HCT116 (cell line): Measurements from ENCODE around the gene SLC9B1. TPM values are rescaled to one million over a fixed set of nuclear protein-coding genes. Genes with fewer than 3 reads are reported as not detected.

Source experiments
- ATAC-seq: fragments of 200-7000 bp; cut with Tn5 transposase; 2 replicates; pipeline ENCODE4 v1.9.1; 2020; ENCODE audit warnings: mild to moderate bottlenecking, moderate library complexity
- BruUV-seq: library from RNA; stranded (reverse); fragments of 400-500 nt; replicated peaks from 2 replicates; lab custom pipeline; 2021; lab: Mats Ljungman, UMichigan
- CTCF ChIA-PET: fragments of 300-600 bp; sonication (Branson Sonifier 250); formaldehyde crosslinking; loops from one replicate; lab custom pipeline; 2021; ENCODE audit warnings: antibody characterized with exemption; lab: Charles Lee
- POLR2A ChIA-PET: fragments of 300-600, 350-600 bp; sonication (Branson Sonifier 250); formaldehyde crosslinking; loops from one replicate; lab custom pipeline; 2021; ENCODE audit warnings: antibody characterized with exemption; lab: Charles Lee
- RAD21 ChIA-PET, 2 experiments: fragments of 300-600 bp; sonication (Branson Sonifier 250); formaldehyde crosslinking; loops; one replicate each; lab custom pipeline; 2023; ENCODE audit warnings: low total read pairs in 2 of 2; ENCODE audit not compliant: uncharacterized antibody in 2 of 2, unreplicated experiment in 2 of 2, low non-redundant PET in 1 of 2; lab: Charles Lee
- DNase-seq: peaks from one replicate; pipeline ENCODE4 v3.0.0-alpha.2; 2010; ENCODE audit warnings: low read depth, low spot score
- H2AFZ ChIP-seq: fragments of 200-600 bp; shearing (Covaris generic), sonication (generic); 2 replicates; pipeline ENCODE4 v1.6.1; 2017; ENCODE audit warnings: low read depth, mixed run types, mixed read lengths, antibody characterized with exemption, low read length; ENCODE audit not compliant: poor library complexity, severe bottlenecking
- H3K27ac ChIP-seq: 2 replicates; pipeline ENCODE4 v1.5.1; 2012; ENCODE audit warnings: low read depth, low read length
- H3K27me3 ChIP-seq: fragments of 200-600 bp; sonication (generic); 2 replicates; pipeline ENCODE4 v1.6.1; 2016; ENCODE audit warnings: mixed run types, low read length, mixed read lengths; ENCODE audit not compliant: insufficient read depth
- H3K36me3 ChIP-seq, 2 experiments: fragments of 200-500 bp in 1 of 2; fragments of 200-600 bp in 1 of 2; sonication (Bioruptor generic) in 1 of 2; sonication (generic) in 1 of 2; 2 replicates each; pipeline versions ENCODE4 v1.5.1 to v1.6.1; 2014 to 2016; ENCODE audit warnings: low read length in 2 of 2, inconsistent platforms in 1 of 2, mixed read lengths in 1 of 2, mixed run types in 1 of 2; ENCODE audit not compliant: insufficient read depth in 2 of 2, control insufficient read depth in 1 of 2
- H3K4me1 ChIP-seq, 2 experiments: fragments of 200-600 bp in 1 of 2; sonication (generic) in 1 of 2; 2 replicates each; pipeline versions ENCODE4 v1.5.1 to v1.6.1; 2012 to 2017; ENCODE audit warnings: low read length in 2 of 2, inconsistent platforms in 1 of 2, mild to moderate bottlenecking in 1 of 2, mixed read lengths in 1 of 2, mixed run types in 1 of 2, moderate library complexity in 1 of 2; ENCODE audit not compliant: insufficient read depth in 2 of 2, control insufficient read depth in 1 of 2
- H3K4me2 ChIP-seq: fragments of 200-600 bp; sonication (generic); 2 replicates; pipeline ENCODE4 v1.6.1; 2017; ENCODE audit warnings: mixed run types, low read length, mixed read lengths
- H3K4me3 ChIP-seq, 2 experiments: fragments of 200-600 bp in 1 of 2; sonication (generic) in 1 of 2; replicated peaks in 1 of 2; 2 replicates each; pipeline ENCODE4 v1.5.1; 2011 to 2016; ENCODE audit warnings: low read length in 2 of 2, control low read depth in 1 of 2, low read depth in 1 of 2, mild to moderate bottlenecking in 1 of 2, mixed read lengths in 1 of 2, mixed run types in 1 of 2
- H3K79me2 ChIP-seq: fragments of 200-600 bp; sonication (generic); 2 replicates; pipeline ENCODE4 v1.6.1; 2017; ENCODE audit warnings: mild to moderate bottlenecking, mixed run types, low read length, moderate library complexity, mixed read lengths; ENCODE audit not compliant: insufficient read depth
- H3K9ac ChIP-seq: fragments of 200-600 bp; sonication (generic); 2 replicates; pipeline ENCODE4 v1.6.1; 2016; ENCODE audit warnings: low read length, mixed read lengths
- H3K9me2 ChIP-seq: fragments of 200-600 bp; sonication (generic), shearing (Covaris generic); 2 replicates; pipeline ENCODE4 v1.6.1; 2017; ENCODE audit warnings: mixed run types, mild to moderate bottlenecking, moderate library complexity; ENCODE audit not compliant: insufficient read depth
- H3K9me3 ChIP-seq, 2 experiments: fragments of 200-500 bp in 1 of 2; fragments of 200-600 bp in 1 of 2; sonication (Bioruptor generic) in 1 of 2; sonication (generic) in 1 of 2; 2 replicates each; pipeline ENCODE4 v1.6.1; 2014 to 2017; ENCODE audit warnings: low read length in 2 of 2, mixed read lengths in 2 of 2, inconsistent platforms in 1 of 2, low read depth in 1 of 2, mild to moderate bottlenecking in 1 of 2, mixed run types in 1 of 2, moderate library complexity in 1 of 2; ENCODE audit not compliant: control insufficient read depth in 1 of 2, insufficient read depth in 1 of 2
- H4K20me1 ChIP-seq: fragments of 200-600 bp; sonication (generic), shearing (Covaris generic); 2 replicates; pipeline ENCODE4 v1.6.1; 2017; ENCODE audit warnings: mixed run types, mild to moderate bottlenecking, moderate library complexity; ENCODE audit not compliant: insufficient read depth
- CBX3 ChIP-seq: IDR thresholded peaks from 2 replicates; pipeline ENCODE4 v1.6.1; 2012; ENCODE audit warnings: low read depth
- CEBPB ChIP-seq: IDR thresholded peaks from 2 replicates; pipeline ENCODE4 v1.6.1; 2012; ENCODE audit warnings: low read depth
- EGR1 ChIP-seq: IDR thresholded peaks from 2 replicates; pipeline ENCODE4 v1.6.1; 2012; ENCODE audit warnings: low read depth
- ELF1 ChIP-seq: IDR thresholded peaks from 2 replicates; pipeline ENCODE4 v1.6.1; 2012; ENCODE audit warnings: low read depth, borderline replicate concordance
- EZH2 ChIP-seq: fragments of 200-600 bp; sonication (generic); IDR thresholded peaks from 2 replicates; pipeline ENCODE4 v1.6.1; 2017; ENCODE audit warnings: antibody characterized with exemption, mixed run types
- EZH2phosphoT487 ChIP-seq: fragments of 200-600 bp; IDR thresholded peaks from 2 replicates; pipeline ENCODE4 v1.6.1; 2018; ENCODE audit warnings: antibody characterized with exemption, borderline replicate concordance
- FOSL1 ChIP-seq: IDR thresholded peaks from 2 replicates; pipeline ENCODE4 v1.6.1; 2012; ENCODE audit warnings: low read depth
- POLR2A ChIP-seq: IDR thresholded peaks from 2 replicates; pipeline ENCODE4 v1.7.0; 2011; ENCODE audit warnings: borderline replicate concordance; ENCODE audit not compliant: insufficient read depth, insufficient read length; ENCODE audit errors: extremely low read depth
- POLR2AphosphoS5 ChIP-seq: IDR thresholded peaks from 2 replicates; pipeline ENCODE4 v1.6.1; 2011; ENCODE audit warnings: mild to moderate bottlenecking, low read depth, low read length, moderate library complexity
- SIN3A ChIP-seq: IDR thresholded peaks from 2 replicates; pipeline ENCODE4 v1.6.1; 2012; ENCODE audit warnings: low read depth
- TCF7L2 ChIP-seq: IDR thresholded peaks from 2 replicates; pipeline ENCODE4 v1.7.0; 2011; ENCODE audit warnings: borderline replicate concordance, inconsistent platforms; ENCODE audit not compliant: insufficient read depth, insufficient read length; ENCODE audit errors: extremely low read depth
- YY1 ChIP-seq: IDR thresholded peaks from 2 replicates; pipeline ENCODE4 v1.6.1; 2011; ENCODE audit warnings: low read length, low read depth, moderate library complexity, mild to moderate bottlenecking; ENCODE audit not compliant: insufficient replicate concordance; ENCODE audit errors: extremely low read depth
- ZFX ChIP-seq: fragments of 450-650 bp; IDR thresholded peaks from 2 replicates; pipeline ENCODE4 v1.6.1; 2017
- ZNF274 ChIP-seq: fragments of 200-500 bp; sonication (Bioruptor generic); IDR thresholded peaks from 2 replicates; pipeline ENCODE4 v1.6.1; 2014; ENCODE audit warnings: mild to moderate bottlenecking, low read depth, low read length, inconsistent platforms
- intact Hi-C: fragments of 100-400 bp; cut with micrococcal nuclease; formaldehyde crosslinking; loops from 2 replicates; pipeline ENCODE4 v1.10.0; 2022
- total RNA-seq: library from RNA; stranded (reverse); gene quantifications from one replicate; pipeline ENCODE4 v1.2.1, GENCODE V29; 2021; ENCODE audit not compliant: unreplicated experiment
- TF ChIP-seq, protein P1 (sequence below): IDR thresholded peaks from 2 replicates; pipeline ENCODE4 v1.6.1; 2012
- TF ChIP-seq, protein P2 (sequence below), 3 experiments: fragments of 200-600 bp in 1 of 3; sonication (generic) in 1 of 3; IDR thresholded peaks in 2 of 3; conservative IDR thresholded peaks in 1 of 3; 2 replicates each; pipeline ENCODE4 v1.5.1; 2012 to 2017; ENCODE audit warnings: low read depth in 2 of 3, low read length in 2 of 3, antibody characterized with exemption in 1 of 3, borderline replicate concordance in 1 of 3, control low read depth in 1 of 3, mild to moderate bottlenecking in 1 of 3, mixed read lengths in 1 of 3, mixed run types in 1 of 3, moderate library complexity in 1 of 3; ENCODE audit not compliant: insufficient read depth in 1 of 3
- TF ChIP-seq, protein P3 (sequence below): IDR thresholded peaks from 2 replicates; pipeline ENCODE4 v1.6.1; 2012; ENCODE audit warnings: low read depth
- TF ChIP-seq, protein P4 (sequence below): IDR thresholded peaks from 2 replicates; pipeline ENCODE4 v1.6.1; 2012
- TF ChIP-seq, protein P5 (sequence below): IDR thresholded peaks from 2 replicates; pipeline ENCODE4 v1.6.1; 2011; ENCODE audit warnings: mild to moderate bottlenecking, low read length, moderate library complexity; ENCODE audit not compliant: insufficient replicate concordance; ENCODE audit errors: extremely low read depth

Gene SLC9B1
- total RNA-seq, 1 experiment from 2014 or later: 0.74 TPM

DNA sequence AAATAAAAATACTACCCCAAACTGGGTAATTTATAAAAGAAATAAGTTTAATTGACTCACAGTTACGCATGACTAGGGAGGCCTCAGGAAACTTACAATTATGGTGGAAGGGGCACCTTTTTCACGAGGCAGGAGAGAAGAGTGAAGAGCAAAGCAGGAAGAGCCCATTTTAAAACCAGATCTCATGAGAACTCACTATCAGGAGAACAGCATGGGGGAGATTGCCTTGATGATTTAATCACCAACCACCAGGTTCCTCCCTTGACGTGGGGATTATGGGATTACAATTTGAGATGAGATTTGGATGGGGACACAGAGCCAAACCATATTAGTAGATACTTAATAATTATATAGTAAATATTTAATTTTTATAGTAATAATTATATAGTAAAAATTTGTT, 140.6 kb downstream of the SLC9B1 start:
- Histone ChIP-seq H3K4me2 (no peak overlapping the region), H2AFZ (no peak overlapping the region), H3K27me3 (no peaks in the 10 kb centered on the region), H3K9me3 (peaks cover 6 to 9% of the 10 kb centered on the region in 2 experiments; a peak in 2 of 4 replicates), H3K4me3 (no peak overlapping the region), H4K20me1 (no peaks in the 10 kb centered on the region), H3K4me1 (no peaks in the 10 kb centered on the region), H3K9me2 (no peaks in the 10 kb centered on the region), H3K36me3 (peaks cover 0 to 24% of the 10 kb centered on the region in 2 experiments; a peak in 3 of 4 replicates), H3K27ac (no peak overlapping the region), H3K79me2 (peaks cover 64% of the 10 kb centered on the region), H3K9ac (no peak overlapping the region)
- ATAC-seq (no peak), DNase-seq (no peak)
- no peak for TF ChIP-seq SIN3A
- no peak for TF ChIP-seq ZNF274
- TF ChIP-seq, protein P1, sequence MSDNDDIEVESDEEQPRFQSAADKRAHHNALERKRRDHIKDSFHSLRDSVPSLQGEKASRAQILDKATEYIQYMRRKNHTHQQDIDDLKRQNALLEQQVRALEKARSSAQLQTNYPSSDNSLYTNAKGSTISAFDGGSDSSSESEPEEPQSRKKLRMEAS: no peak
- no peak for TF ChIP-seq ELF1
- no peak for TF ChIP-seq TCF7L2
- no peak for TF ChIP-seq EGR1
- no peak for TF ChIP-seq CBX3
- TF ChIP-seq ZFX: no peak
- no peak for TF ChIP-seq POLR2AphosphoS5
- no peak for TF ChIP-seq EZH2
- TF ChIP-seq, protein P2, sequence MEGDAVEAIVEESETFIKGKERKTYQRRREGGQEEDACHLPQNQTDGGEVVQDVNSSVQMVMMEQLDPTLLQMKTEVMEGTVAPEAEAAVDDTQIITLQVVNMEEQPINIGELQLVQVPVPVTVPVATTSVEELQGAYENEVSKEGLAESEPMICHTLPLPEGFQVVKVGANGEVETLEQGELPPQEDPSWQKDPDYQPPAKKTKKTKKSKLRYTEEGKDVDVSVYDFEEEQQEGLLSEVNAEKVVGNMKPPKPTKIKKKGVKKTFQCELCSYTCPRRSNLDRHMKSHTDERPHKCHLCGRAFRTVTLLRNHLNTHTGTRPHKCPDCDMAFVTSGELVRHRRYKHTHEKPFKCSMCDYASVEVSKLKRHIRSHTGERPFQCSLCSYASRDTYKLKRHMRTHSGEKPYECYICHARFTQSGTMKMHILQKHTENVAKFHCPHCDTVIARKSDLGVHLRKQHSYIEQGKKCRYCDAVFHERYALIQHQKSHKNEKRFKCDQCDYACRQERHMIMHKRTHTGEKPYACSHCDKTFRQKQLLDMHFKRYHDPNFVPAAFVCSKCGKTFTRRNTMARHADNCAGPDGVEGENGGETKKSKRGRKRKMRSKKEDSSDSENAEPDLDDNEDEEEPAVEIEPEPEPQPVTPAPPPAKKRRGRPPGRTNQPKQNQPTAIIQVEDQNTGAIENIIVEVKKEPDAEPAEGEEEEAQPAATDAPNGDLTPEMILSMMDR (IDR thresholded peaks at IDR 0.05 in 2 of 3, conservative IDR thresholded peaks at IDR 0.05 in 1 of 3; ENCODE audit: borderline replicate concordance in 1 of 3, insufficient read depth in 1 of 3, low read depth in 2 of 3, low read length in 2 of 3): no peak
- TF ChIP-seq, protein P3, sequence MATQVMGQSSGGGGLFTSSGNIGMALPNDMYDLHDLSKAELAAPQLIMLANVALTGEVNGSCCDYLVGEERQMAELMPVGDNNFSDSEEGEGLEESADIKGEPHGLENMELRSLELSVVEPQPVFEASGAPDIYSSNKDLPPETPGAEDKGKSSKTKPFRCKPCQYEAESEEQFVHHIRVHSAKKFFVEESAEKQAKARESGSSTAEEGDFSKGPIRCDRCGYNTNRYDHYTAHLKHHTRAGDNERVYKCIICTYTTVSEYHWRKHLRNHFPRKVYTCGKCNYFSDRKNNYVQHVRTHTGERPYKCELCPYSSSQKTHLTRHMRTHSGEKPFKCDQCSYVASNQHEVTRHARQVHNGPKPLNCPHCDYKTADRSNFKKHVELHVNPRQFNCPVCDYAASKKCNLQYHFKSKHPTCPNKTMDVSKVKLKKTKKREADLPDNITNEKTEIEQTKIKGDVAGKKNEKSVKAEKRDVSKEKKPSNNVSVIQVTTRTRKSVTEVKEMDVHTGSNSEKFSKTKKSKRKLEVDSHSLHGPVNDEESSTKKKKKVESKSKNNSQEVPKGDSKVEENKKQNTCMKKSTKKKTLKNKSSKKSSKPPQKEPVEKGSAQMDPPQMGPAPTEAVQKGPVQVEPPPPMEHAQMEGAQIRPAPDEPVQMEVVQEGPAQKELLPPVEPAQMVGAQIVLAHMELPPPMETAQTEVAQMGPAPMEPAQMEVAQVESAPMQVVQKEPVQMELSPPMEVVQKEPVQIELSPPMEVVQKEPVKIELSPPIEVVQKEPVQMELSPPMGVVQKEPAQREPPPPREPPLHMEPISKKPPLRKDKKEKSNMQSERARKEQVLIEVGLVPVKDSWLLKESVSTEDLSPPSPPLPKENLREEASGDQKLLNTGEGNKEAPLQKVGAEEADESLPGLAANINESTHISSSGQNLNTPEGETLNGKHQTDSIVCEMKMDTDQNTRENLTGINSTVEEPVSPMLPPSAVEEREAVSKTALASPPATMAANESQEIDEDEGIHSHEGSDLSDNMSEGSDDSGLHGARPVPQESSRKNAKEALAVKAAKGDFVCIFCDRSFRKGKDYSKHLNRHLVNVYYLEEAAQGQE: no peak
- TF ChIP-seq, protein P4, sequence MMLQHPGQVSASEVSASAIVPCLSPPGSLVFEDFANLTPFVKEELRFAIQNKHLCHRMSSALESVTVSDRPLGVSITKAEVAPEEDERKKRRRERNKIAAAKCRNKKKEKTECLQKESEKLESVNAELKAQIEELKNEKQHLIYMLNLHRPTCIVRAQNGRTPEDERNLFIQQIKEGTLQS: no peak
- TF ChIP-seq FOSL1: no peak
- no peak for TF ChIP-seq CEBPB
- no peak for TF ChIP-seq POLR2A
- TF ChIP-seq, protein P5, sequence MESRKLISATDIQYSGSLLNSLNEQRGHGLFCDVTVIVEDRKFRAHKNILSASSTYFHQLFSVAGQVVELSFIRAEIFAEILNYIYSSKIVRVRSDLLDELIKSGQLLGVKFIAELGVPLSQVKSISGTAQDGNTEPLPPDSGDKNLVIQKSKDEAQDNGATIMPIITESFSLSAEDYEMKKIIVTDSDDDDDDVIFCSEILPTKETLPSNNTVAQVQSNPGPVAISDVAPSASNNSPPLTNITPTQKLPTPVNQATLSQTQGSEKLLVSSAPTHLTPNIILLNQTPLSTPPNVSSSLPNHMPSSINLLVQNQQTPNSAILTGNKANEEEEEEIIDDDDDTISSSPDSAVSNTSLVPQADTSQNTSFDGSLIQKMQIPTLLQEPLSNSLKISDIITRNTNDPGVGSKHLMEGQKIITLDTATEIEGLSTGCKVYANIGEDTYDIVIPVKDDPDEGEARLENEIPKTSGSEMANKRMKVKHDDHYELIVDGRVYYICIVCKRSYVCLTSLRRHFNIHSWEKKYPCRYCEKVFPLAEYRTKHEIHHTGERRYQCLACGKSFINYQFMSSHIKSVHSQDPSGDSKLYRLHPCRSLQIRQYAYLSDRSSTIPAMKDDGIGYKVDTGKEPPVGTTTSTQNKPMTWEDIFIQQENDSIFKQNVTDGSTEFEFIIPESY: no peak
- no peak for TF ChIP-seq EZH2phosphoT487
- TF ChIP-seq YY1: no peak
- BruUV-seq: no TSS peak
- ChIA-PET RAD21 (no interaction called here), POLR2A (interaction anchor here (1.0 kb wide), 1 partner anchor 10 kb away, joined by 3 read pairs; the partner anchor contains the start of gene CISD2), CTCF (no interaction called here)
- intact Hi-C loops: no loop called here
